D721Med (cell line): ENCODE results near the gene C9.
"Not testable (repeated sequence)": the region's sequence is repeated elsewhere in the genome, so short reads cannot be mapped to it uniquely, and the experiment has no call there.

Experiments used
- DNase-seq: peaks from one replicate; pipeline ENCODE4 v3.0.0; 2011; ENCODE audit warnings: low spot score; ENCODE audit not compliant: insufficient read length
- FAIRE-seq: peaks from 2 replicates; lab custom pipeline; 2011; peaks lifted over from hg19 to GRCh38; lab: Jason Lieb, UNC
- CTCF ChIP-seq: IDR thresholded peaks from 2 replicates; pipeline ENCODE4 v1.5.1; 2012; ENCODE audit warnings: mild to moderate bottlenecking, control low read depth; ENCODE audit not compliant: insufficient read depth; ENCODE audit errors: missing control alignments

The C9 gene

DNA sequence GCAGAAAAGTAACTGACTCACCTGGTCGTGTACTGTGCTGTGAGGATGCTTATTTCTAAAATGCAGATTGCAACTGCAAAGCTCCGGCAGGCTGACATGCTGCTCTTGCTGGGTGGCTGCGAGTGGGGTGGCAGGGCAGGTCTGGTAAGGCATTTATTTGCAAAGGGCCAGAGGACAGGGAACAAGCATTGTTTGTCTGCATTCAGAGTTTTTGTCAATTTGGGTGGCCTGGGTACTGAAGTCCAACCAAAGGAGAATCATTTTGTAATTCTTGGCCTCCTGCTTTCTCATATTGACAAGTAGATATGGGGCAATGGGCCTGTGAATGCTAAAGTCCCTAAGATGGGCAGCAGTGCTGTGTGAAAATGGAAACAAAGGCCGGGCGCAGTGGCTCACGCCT, at the start of gene C9:
C9 (minus strand) TSS at position 129 of the 400 bp plus-strand sequence; CDS start at position 98, 31 bp downstream.
- FAIRE-seq (no peak), DNase-seq (no peak)
- TF ChIP-seq CTCF = no peak

- no peak for FAIRE-seq
- no peak for DNase-seq
- TF ChIP-seq CTCF = no peak
Measured at GRCh38 chr5:39413771-39414170, 49.5 kb upstream of the C9 start.

DNA sequence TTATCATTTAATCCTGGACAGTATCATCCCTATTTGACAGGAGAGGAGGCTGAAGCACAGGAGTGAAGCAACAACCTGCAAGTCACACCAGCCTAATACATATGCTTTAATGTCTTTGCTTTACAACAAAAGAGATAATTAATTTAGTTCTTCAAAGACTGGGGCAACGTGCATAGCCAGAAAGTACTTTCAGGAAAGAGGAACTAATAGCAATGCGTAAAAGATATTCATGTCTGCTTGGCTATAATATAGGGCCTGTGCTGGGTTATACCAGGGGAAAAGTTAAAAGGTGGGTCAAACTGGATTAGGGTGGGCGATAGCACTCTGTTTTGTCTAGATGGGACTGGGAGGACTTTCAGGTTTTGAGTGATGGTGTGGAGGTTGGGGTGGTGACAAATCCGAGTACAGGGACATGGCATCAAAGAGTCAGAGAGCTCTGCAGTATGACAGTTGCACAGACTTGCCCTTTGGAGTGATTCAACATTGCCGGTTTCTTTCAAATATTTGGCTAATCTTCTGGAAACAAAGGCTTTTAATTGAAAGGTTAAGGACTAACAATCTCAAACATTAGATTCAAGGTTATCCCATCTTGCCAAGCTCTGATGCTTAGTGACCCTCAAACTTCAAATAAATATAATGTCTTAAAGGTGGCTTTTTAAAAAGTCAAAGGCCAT, 48.6 kb upstream of the C9 start:
- TF ChIP-seq CTCF = no peak
- FAIRE-seq (no peak), DNase-seq (no peak)

DNA sequence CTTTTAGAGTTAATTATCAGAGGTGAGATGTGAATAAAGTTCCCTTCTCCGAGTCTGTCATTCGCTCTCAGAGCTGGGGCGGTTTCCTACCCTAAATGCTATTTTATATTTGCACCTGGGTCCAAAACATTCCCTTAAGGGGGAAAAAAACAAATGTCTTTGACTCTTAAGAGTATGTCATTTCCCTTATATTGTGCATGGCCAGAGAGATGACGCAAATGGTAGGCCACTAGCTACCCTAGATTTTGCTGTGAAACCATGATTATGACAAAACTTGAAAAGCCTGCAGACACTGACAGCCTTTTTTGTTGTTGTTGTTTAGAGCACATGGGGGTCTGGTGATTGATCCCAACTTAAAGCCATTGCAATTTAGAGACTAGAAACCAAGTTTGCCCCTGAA, 47.7 kb upstream of the C9 start:
- TF ChIP-seq CTCF = no peak
- no peak for DNase-seq
- FAIRE-seq = no peak

- no peak for FAIRE-seq
- no peak for TF ChIP-seq CTCF
- no peak for DNase-seq
Measured at GRCh38 chr5:39411061-39411460, 46.8 kb upstream of the C9 start.

- no peak for TF ChIP-seq CTCF
- DNase-seq = no peak
- FAIRE-seq = no peak
Measured at GRCh38 chr5:39409033-39409432, 44.7 kb upstream of the C9 start.

DNA sequence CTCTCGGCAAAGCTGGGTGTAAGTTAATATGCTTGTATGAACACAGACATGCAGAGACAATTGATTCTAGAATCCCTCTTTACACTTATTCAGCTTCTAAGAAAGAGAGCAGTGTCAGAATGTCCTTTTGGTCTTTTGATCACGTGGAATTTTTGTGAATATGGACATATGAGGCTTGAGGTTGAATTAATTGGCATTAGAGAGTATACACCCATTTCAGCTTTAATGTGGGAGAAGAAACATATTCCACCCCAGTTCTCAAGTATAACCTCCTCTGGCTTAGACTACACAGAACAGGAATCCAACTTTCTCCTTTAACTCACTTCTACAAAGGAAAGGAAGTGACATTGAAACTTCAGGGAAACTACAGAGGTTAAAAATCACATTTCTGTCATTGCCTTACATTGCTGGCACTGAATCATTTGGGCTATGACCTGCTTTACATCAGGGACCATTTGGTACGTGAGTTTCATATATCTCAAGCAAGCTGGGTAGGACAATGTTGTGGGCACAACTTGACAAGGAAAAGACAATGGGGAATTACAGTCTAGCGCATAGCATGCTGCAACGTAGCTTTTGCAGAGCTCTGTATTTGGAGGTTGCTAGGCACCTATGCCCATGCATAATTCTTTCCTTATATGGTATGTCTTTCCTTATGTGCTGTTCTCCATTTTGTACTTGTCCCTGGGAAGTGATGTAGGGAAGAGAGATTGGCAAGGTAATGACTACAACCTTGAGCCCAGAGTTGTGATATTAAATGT, 41.0 kb upstream of the C9 start:
- FAIRE-seq = no peak
- no peak for TF ChIP-seq CTCF

DNA sequence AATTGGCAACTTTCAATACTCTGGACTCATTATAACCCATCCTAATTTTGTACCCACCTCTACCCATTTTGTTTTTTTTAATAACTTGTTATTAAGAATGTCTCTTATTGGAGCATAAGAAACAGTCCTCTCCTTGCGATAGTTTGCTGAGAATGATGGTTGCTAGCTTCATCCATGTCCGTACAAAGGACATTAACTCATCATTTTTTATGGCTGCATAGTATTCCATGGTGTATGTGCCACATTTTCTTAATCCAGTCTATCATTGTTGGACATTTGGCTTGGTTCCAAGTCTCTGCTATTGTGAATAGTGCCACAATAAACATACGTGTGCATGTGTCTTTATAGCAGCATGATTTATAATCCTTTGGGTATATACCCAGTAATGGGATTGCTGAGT, 39.5 kb upstream of the C9 start:
- not testable (repeated sequence) for FAIRE-seq, DNase-seq

More for the DNA sequence above, 41.0 kb upstream of the C9 start:
- no peak for DNase-seq

GRCh38 chr5:39402140-39402539, 37.8 kb upstream of the C9 start:
- not testable (repeated sequence) for FAIRE-seq, DNase-seq
